HL-60 (cell line): Measurements from ENCODE around the gene A4GALT.

Experiments used
- CTCF ChIP-seq: IDR thresholded peaks from one replicate; pipeline ENCODE4 v1.5.1; 2011; ENCODE audit warnings: low read length, control low read depth, inconsistent platforms; ENCODE audit not compliant: insufficient read depth
- POLR2AphosphoS5 ChIP-seq: IDR thresholded peaks from 2 replicates; pipeline ENCODE4 v1.6.1; 2012; ENCODE audit warnings: low read depth

GRCh38 chr22:42645938-42646568, 74.6 kb downstream of the A4GALT start:
- no peak for TF ChIP-seq POLR2AphosphoS5
- no peak for TF ChIP-seq CTCF
